OCI-LY1 (cell line): ENCODE measurements around the gene PTPRZ1.

ENCODE experiments used
- EZH2 ChIP-seq: fragments of 200-600 bp; sonication (generic), shearing (Covaris generic); IDR thresholded peaks from 2 replicates; pipeline ENCODE4 v1.8.0; 2017; ENCODE audit warnings: borderline replicate concordance, mixed run types, mild to moderate bottlenecking, antibody characterized with exemption, low read length, moderate library complexity, mixed read lengths
- TF ChIP-seq, protein P1 (sequence below): fragments of 200-600 bp; sonication (generic), shearing (Covaris generic); IDR thresholded peaks from 2 replicates; pipeline ENCODE4 v1.5.1; 2017; ENCODE audit warnings: mild to moderate bottlenecking, antibody characterized with exemption, low read length, moderate library complexity, mixed read lengths

DNA sequence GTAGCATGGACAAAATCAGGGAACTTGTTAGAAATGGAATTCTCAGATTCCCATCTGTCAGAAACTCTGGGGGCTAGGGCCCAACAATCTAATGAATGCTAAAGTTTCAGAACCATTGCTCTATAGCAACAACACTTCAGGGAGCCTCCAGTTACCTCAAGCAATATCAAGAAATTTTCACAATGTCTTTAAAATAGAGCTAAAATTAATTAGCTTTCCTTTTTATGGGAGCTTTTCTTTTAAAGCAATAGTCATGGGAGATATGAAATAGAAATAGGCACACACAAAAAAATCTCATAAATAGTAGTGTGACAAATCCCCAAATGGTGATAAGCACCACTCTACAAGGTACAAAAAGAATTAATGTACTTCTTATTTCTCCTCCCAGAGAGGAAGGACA lies 190.2 kb downstream of the PTPRZ1 start:
- TF ChIP-seq, protein P1, sequence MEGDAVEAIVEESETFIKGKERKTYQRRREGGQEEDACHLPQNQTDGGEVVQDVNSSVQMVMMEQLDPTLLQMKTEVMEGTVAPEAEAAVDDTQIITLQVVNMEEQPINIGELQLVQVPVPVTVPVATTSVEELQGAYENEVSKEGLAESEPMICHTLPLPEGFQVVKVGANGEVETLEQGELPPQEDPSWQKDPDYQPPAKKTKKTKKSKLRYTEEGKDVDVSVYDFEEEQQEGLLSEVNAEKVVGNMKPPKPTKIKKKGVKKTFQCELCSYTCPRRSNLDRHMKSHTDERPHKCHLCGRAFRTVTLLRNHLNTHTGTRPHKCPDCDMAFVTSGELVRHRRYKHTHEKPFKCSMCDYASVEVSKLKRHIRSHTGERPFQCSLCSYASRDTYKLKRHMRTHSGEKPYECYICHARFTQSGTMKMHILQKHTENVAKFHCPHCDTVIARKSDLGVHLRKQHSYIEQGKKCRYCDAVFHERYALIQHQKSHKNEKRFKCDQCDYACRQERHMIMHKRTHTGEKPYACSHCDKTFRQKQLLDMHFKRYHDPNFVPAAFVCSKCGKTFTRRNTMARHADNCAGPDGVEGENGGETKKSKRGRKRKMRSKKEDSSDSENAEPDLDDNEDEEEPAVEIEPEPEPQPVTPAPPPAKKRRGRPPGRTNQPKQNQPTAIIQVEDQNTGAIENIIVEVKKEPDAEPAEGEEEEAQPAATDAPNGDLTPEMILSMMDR, result no peak
- no peak for TF ChIP-seq EZH2
